ENCODE results near the gene IKZF1. TPM values are rescaled to one million over a fixed set of nuclear protein-coding genes. Genes with fewer than 3 reads are reported as not detected.

Gene IKZF1
- total RNA-seq, 1 experiment from 2014 or later: 0.57 TPM

- CTCF ChIA-PET: no interaction called here
- no TSS peak for BruUV-seq (replicated peaks)
- peaks cover 40% of the 10 kb centered on the region for H3K27me3 ChIP-seq (ENCODE audit: insufficient read depth, low read length)
Observed at GRCh38 chr7:50406935-50407334, 102.4 kb downstream of the IKZF1 start.

More at GRCh38 chr7:50406935-50407334, 102.4 kb downstream of the IKZF1 start:
- H4K20me1 ChIP-seq (ENCODE audit: insufficient read depth): no peaks in the 10 kb centered on the region
- H3K27ac ChIP-seq (ENCODE audit: low read depth, low read length): no peak overlapping the region
- no peak for DNase-seq (ENCODE audit: low read depth, low spot score)
- no peak overlapping the region for H2AFZ ChIP-seq (ENCODE audit: low read depth, low read length, poor library complexity, severe bottlenecking)
- no peaks in the 10 kb centered on the region for H3K4me1 ChIP-seq (ENCODE audit: control insufficient read depth in 1 of 2, insufficient read depth in 2 of 2, low read length in 2 of 2)
- intact Hi-C loops (cut with micrococcal nuclease): no loop called here
- TF ChIP-seq CTCF (IDR thresholded peaks at IDR 0.05 in 2 of 3, conservative IDR thresholded peaks at IDR 0.05 in 1 of 3; ENCODE audit: borderline replicate concordance in 1 of 3, insufficient read depth in 1 of 3, low read depth in 2 of 3, low read length in 2 of 3): no peak
- no peak for TF ChIP-seq ZBTB33 (IDR thresholded peaks at IDR 0.05; ENCODE audit: extremely low read depth, insufficient replicate concordance, low read length)
- H3K79me2 ChIP-seq (ENCODE audit: insufficient read depth, low read length): no peaks in the 10 kb centered on the region
- H3K9ac ChIP-seq (ENCODE audit: low read length): no peak overlapping the region
- H3K4me3 ChIP-seq (replicated peaks in 1 of 2; ENCODE audit: low read depth in 1 of 2, low read length in 2 of 2): no peak overlapping the region
- H3K4me2 ChIP-seq (ENCODE audit: low read length): no peak overlapping the region
- H3K9me3 ChIP-seq (ENCODE audit: control insufficient read depth in 1 of 2, insufficient read depth in 1 of 2, low read depth in 1 of 2, low read length in 2 of 2): no peaks in the 10 kb centered on the region
- RAD21 ChIA-PET (ENCODE audit: low non-redundant PET in 1 of 2, low total read pairs in 2 of 2, uncharacterized antibody in 2 of 2, unreplicated experiment in 2 of 2): no interaction called here
- H3K36me3 ChIP-seq (ENCODE audit: control insufficient read depth in 1 of 2, insufficient read depth in 2 of 2, low read length in 2 of 2): no peaks in the 10 kb centered on the region
- POLR2A ChIA-PET: no interaction called here
- ATAC-seq: no peak
- H3K9me2 ChIP-seq (ENCODE audit: insufficient read depth): no peaks in the 10 kb centered on the region
